NCI-H446 (cell line): ENCODE results near the gene DMC1.

Source experiments
- DNase-seq, 2 experiments: peaks; one replicate each; lab custom pipeline; 2025; lab: John Stamatoyannopoulos, UW

DMC1 gene

GRCh38 chr22:38469306-38469781, 100.6 kb downstream of the DMC1 start:
- no peak for DNase-seq
